Measurements from ENCODE around the gene CZIB. TPM values are rescaled to one million over a fixed set of nuclear protein-coding genes. Genes with fewer than 3 reads are reported as not detected.

Gene CZIB
- total RNA-seq, 4 donors from 2014 or later: 25.2 to 60.3 (median 33.8) TPM

DNA sequence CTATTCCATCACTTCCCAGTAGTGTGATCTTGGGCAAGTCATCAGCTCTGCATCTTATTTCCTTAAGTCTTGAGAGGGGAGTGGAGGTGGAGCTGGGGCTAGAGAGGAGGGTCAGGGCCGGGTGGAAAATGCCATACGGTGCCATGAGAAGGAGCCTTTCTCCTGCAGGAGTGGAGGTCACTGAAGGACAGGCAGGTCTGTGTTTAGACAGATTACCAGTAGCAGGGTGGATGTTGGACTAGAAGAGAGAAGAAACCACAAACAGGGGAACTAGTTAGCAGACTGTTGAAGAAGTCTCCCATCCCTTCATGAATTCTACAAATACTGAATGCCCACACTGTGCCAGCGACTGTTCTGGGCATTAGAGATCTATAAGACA is 37.7 kb downstream of the CZIB start:
- no peaks in the 10 kb centered on the region for H3K36me3 ChIP-seq
- no peaks in the 10 kb centered on the region for H3K9me3 ChIP-seq
- H3K4me3 ChIP-seq: no peak overlapping the region
- H3K27me3 ChIP-seq: no peaks in the 10 kb centered on the region
- TF ChIP-seq POLR2A (IDR thresholded peaks at IDR 0.05): no peak
- TF ChIP-seq, protein P1, sequence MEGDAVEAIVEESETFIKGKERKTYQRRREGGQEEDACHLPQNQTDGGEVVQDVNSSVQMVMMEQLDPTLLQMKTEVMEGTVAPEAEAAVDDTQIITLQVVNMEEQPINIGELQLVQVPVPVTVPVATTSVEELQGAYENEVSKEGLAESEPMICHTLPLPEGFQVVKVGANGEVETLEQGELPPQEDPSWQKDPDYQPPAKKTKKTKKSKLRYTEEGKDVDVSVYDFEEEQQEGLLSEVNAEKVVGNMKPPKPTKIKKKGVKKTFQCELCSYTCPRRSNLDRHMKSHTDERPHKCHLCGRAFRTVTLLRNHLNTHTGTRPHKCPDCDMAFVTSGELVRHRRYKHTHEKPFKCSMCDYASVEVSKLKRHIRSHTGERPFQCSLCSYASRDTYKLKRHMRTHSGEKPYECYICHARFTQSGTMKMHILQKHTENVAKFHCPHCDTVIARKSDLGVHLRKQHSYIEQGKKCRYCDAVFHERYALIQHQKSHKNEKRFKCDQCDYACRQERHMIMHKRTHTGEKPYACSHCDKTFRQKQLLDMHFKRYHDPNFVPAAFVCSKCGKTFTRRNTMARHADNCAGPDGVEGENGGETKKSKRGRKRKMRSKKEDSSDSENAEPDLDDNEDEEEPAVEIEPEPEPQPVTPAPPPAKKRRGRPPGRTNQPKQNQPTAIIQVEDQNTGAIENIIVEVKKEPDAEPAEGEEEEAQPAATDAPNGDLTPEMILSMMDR (IDR thresholded peaks at IDR 0.05): no peak
- DNase-seq (ENCODE audit: low spot score in 2 of 2): no peak
- WGBS: 77% methylated on average over 3 of the region's 3 CpGs
- peaks cover 8% of the 10 kb centered on the region for H3K4me1 ChIP-seq
- no peak overlapping the region for H3K27ac ChIP-seq

DNA sequence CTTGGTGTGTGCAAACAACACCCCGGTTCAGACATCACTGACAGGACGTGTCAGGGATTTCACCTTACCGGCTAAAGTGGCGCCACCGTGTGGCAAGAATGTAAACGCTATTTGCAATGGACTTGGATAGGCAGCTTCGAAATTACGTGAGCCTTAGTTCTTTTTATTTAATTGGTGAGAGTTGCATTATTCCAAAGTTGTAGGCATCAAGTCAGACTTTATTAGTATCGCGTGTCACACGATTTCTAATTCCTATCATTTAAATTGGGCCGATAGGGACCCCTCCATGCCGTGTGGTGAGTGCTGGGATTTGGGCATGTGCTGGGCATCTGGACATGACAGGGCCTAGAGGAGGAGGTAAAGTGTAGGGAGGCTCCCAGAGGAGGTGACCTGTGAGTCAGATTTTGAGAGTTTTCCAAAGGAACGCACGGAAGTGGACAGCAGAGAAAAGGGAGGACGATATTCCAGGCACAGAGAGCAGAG is 38.3 kb downstream of the CZIB start:
- H3K27me3 ChIP-seq: no peaks in the 10 kb centered on the region
- H3K27ac ChIP-seq: no peak overlapping the region
- H3K4me3 ChIP-seq: no peak overlapping the region
- H3K4me1 ChIP-seq: peaks cover 13% of the 10 kb centered on the region
- no peaks in the 10 kb centered on the region for H3K9me3 ChIP-seq
- 24% methylated on average over 16 of the region's 16 CpGs for WGBS
- DNase-seq (ENCODE audit: low spot score in 2 of 2): peak; percentile 89 to 93
- TF ChIP-seq, protein P1 (IDR thresholded peaks at IDR 0.05): peak; percentile 76 to 86
- TF ChIP-seq EP300 (IDR thresholded peaks at IDR 0.05): no peak
- no peaks in the 10 kb centered on the region for H3K36me3 ChIP-seq

DNA sequence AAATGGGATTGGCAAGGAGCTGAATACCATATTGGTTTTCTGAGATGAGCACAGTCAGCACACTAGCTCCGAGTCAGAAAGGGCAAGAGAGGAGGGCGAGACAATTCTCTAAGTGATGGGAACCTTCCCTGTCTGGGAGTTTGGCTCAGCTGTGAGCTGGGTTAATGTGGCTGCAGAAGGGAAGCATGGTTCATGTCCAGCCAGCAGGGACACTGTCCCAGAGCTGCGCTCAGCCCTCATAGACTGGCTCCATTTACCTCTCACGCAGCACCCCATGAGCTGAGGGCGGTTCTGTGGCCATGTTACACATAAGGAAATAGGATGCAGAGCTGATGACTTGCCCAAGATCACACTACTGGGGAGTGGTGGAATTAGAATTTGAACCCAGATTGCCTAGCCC is 39.5 kb downstream of the CZIB start:
- Histone ChIP-seq H3K27me3 (no peaks in the 10 kb centered on the region), H3K27ac (no peak overlapping the region), H3K4me3 (no peak overlapping the region), H3K36me3 (no peaks in the 10 kb centered on the region), H3K4me1 (peaks cover 22% of the 10 kb centered on the region), H3K9me3 (no peaks in the 10 kb centered on the region)
- no peak for DNase-seq (ENCODE audit: low spot score in 2 of 2)
- no peak for TF ChIP-seq POLR2AphosphoS5 (IDR thresholded peaks at IDR 0.05)
- TF ChIP-seq, protein P1 (IDR thresholded peaks at IDR 0.05): no peak
- TF ChIP-seq POLR2A (IDR thresholded peaks at IDR 0.05): no peak
- no peak for TF ChIP-seq EP300 (IDR thresholded peaks at IDR 0.05)
- WGBS: 96% methylated on average over 5 of the region's 5 CpGs

DNA sequence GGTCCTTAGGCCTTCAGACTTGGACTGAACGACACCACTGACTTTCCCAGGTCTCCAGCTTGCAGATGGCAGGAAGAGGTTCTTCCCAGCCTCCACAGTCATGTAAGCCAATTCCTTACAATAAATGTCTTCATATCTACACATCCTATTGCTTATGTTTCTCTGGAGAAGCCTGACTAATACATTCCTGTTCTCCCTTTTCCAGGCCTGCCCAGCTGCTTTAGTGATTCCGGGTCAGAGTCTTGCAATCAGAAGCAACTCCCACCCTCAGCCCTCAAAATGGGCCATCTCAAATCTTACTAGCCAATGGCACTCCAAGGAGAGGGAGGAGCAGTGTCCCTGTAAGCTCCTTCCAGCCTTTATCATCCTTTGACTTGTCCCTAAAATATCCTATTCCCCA is 40.2 kb downstream of the CZIB start:
- no peak for DNase-seq (ENCODE audit: low spot score in 2 of 2)
- Histone ChIP-seq H3K9me3 (no peaks in the 10 kb centered on the region), H3K27me3 (no peaks in the 10 kb centered on the region), H3K4me1 (peaks cover 22% of the 10 kb centered on the region), H3K36me3 (no peaks in the 10 kb centered on the region), H3K27ac (no peak overlapping the region), H3K4me3 (no peak overlapping the region)
- TF ChIP-seq EP300 (IDR thresholded peaks at IDR 0.05) (no peak), POLR2A (IDR thresholded peaks at IDR 0.05) (no peak), POLR2AphosphoS5 (IDR thresholded peaks at IDR 0.05) (no peak)
- TF ChIP-seq, protein P1 (IDR thresholded peaks at IDR 0.05): no peak
- 91% methylated on average over 2 of the region's 2 CpGs for WGBS

DNA sequence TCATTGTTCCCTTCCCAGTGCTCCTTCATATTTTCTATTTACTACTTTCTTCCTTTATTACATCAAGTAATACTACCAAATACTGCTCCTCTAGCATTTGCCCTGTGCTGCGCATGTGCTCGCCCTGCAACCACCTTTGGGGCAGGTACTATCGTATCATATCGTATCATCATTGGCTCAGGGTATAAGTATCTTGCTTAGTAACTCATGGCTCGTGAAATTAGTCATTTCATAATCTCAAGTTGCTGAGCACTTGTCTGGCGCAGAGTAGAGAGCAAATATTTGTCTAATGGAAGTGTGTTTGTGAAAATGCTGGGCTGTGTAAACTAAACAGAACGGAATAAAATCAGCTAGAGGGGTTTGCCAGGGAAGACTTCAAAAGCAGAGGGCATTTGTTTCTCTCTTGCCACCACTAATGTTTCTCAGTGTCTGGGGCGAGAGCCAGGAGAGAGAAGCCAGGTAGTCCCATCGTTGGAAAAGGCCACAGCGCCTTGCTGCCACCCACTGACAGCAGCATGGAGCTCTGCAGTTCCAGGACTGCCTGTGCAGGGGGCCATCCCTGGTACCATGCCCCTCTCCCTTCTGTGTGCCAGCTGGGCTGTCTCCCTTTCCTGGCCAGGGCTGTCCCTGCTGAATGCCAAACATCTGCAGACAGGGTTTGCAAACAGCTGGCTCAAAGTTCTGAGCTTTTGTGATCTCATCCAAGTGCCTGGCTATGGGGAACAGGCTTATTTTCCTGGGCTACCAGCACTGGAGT is 43.8 kb downstream of the CZIB start:
- H3K27me3 ChIP-seq: no peaks in the 10 kb centered on the region
- H3K9me3 ChIP-seq: no peaks in the 10 kb centered on the region
- TF ChIP-seq POLR2AphosphoS5 (IDR thresholded peaks at IDR 0.05): no peak
- TF ChIP-seq POLR2A (IDR thresholded peaks at IDR 0.05): no peak
- TF ChIP-seq, protein P1 (IDR thresholded peaks at IDR 0.05): no peak
- no peak for TF ChIP-seq EP300 (IDR thresholded peaks at IDR 0.05)
- H3K36me3 ChIP-seq: no peaks in the 10 kb centered on the region
- peaks cover 18% of the 10 kb centered on the region for H3K4me1 ChIP-seq
- no peak overlapping the region for H3K4me3 ChIP-seq
- 40% methylated on average over 7 of the region's 10 CpGs for WGBS
- no peak overlapping the region for H3K27ac ChIP-seq
- no peak for DNase-seq (ENCODE audit: low spot score in 2 of 2)

Data from suprapubic skin (tissue), 4 donors.